CD4-positive, alpha-beta T cell treated with Interferon alpha-2 for 1 hour (primary cell): ENCODE measurements around the gene TLK1.
A peak's percentile ranks its signal among the peaks of the same experiment; 100 is the strongest.

Source experiments
- DNase-seq, 2 donors: peaks; one replicate each; pipeline ENCODE4 v3.0.0-alpha.2; 2020 to 2022

Gene TLK1

GRCh38 chr2:170991398-170992182, 169.1 kb downstream of the TLK1 start:
- no peak for DNase-seq

GRCh38 chr2:170986566-170987258, 174.0 kb downstream of the TLK1 start:
- DNase-seq, result no peak

GRCh38 chr2:170985407-170985806, 175.3 kb downstream of the TLK1 start:
- no peak for DNase-seq

GRCh38 chr2:170984079-170984478, 176.6 kb downstream of the TLK1 start:
- DNase-seq, result no peak

- no peak for DNase-seq
Observed at GRCh38 chr2:170975943-170976270, 184.8 kb downstream of the TLK1 start.

- no peak for DNase-seq
Observed at GRCh38 chr2:170975127-170975942, 185.4 kb downstream of the TLK1 start.

GRCh38 chr2:170974304-170974993, 186.2 kb downstream of the TLK1 start:
- no peak for DNase-seq

GRCh38 chr2:170973492-170974303, 187.0 kb downstream of the TLK1 start:
- DNase-seq, result peak; percentile 81 to 90

GRCh38 chr2:170973225-170973491, 187.5 kb downstream of the TLK1 start:
- DNase-seq, result no peak

GRCh38 chr2:170972296-170973224, 188.1 kb downstream of the TLK1 start:
- DNase-seq, result no peak

GRCh38 chr2:170971071-170971470, 189.6 kb downstream of the TLK1 start:
- DNase-seq, result no peak

- DNase-seq, result no peak
Observed at GRCh38 chr2:170969872-170970496, 190.7 kb downstream of the TLK1 start.

- no peak for DNase-seq
Observed at GRCh38 chr2:170969030-170969429, 191.7 kb downstream of the TLK1 start.

GRCh38 chr2:170968205-170969003, 192.3 kb downstream of the TLK1 start:
- no peak for DNase-seq

- no peak for DNase-seq
Observed at GRCh38 chr2:170967553-170967952, 193.1 kb downstream of the TLK1 start.

GRCh38 chr2:170966648-170967396, 193.9 kb downstream of the TLK1 start:
- no peak for DNase-seq

- no peak for DNase-seq
Observed at GRCh38 chr2:170965446-170966225, 195.1 kb downstream of the TLK1 start.

GRCh38 chr2:170963386-170963785, 197.3 kb downstream of the TLK1 start:
- no peak for DNase-seq
